GM18909 (cell line): Measurements from ENCODE around the gene ZNF488.

Experiments
- ATAC-seq: cut with Tn5 transposase; IDR thresholded peaks from one replicate; pipeline ENCODE4 v1.9.1; 2021; ENCODE audit warnings: mild to moderate bottlenecking; ENCODE audit not compliant: unreplicated experiment, poor library complexity

ZNF488 gene

DNA sequence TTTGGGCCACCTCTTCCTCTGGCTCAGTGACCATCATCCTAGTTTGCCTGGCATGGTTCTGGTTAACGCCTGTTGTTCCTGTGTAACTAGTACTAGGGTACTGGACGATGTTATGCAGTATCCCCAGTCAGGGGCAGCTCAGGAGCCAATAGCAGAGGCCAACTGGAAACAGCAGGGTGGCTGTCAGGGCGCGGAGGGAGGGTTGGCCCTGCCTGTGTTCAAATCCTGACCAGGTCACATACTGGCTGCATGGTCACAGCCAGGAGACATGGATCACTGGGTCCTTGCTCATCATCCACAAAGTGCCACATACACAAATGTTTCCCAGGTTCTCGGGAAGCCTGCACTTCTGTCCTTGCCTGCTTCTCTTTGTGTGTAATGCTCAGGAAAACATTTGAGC lies 48.2 kb downstream of the ZNF488 start:
- no peak for ATAC-seq

DNA sequence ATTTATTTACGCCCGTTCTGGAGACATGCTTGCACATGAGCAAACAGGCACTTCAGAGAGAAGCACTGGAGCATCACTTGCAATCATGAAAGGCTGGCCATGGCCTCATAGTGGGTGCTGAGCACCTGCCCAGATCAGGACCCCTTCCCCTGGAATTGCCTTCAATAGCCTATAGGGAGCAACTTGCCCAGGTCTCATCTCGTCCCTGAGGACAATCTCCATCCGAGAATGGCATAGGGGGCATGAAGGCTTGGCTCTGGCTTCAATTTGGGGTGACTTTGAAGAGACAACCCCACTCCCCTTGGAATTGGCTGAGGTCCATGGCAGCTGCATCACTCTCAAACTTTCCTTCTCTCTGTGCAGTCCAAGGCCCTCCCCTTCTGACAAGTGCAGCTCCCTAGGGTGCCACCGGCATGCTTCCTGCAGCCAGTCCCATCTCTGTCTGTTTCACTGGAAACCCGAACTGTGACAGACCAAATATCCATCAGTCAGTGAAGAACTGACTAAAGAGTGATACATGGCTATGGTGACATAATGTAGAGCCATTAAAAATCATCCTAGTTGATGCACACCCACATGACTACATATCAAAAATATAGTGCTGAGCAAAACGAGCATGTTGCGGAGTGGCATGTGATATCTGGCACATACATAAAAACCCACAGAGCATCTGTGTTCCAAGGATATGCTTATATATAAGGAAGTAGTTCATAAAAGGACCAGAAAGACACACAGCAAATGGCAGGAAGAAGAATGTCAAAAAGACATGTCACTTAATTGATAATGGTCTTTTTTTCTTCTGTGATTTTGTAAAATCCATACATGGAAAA lies 49.4 kb downstream of the ZNF488 start:
- no peak for ATAC-seq

DNA sequence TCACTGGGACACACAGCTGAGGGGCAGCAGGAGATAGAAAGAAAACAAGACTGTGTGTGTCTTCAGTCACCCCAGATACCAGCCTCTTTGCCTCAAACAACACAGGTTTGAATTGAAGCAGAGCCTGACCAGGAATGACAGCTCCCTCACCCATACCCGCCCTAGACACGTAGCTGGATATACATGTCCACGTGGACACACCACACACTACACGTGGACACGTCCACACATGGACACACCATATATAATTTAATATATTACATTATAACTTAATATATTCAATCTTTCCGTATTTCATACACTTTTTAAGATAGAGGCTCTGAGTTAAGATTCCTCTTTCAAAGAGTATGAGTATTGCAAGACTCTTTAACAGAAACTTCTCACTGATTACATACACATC lies 50.6 kb downstream of the ZNF488 start:
- no peak for ATAC-seq

DNA sequence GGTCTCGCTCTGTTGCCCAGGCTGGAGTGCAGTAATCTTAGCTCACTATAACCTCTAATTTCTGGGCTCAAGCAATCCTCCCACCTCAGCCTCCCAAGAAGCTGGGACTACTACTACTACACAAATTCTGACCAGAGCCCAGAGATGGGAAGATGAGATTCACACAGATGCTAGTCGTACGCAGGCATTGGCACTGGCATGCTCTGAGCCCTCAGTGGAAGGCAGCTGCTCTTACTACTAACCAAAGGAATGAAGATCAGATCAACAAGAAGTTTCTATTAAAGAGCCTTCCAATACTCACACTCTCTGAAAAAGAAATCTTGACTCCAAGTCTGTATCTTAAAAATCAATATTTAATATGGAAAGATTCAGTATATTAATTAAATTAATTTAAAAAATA lies 51.1 kb downstream of the ZNF488 start:
- ATAC-seq: no peak

DNA sequence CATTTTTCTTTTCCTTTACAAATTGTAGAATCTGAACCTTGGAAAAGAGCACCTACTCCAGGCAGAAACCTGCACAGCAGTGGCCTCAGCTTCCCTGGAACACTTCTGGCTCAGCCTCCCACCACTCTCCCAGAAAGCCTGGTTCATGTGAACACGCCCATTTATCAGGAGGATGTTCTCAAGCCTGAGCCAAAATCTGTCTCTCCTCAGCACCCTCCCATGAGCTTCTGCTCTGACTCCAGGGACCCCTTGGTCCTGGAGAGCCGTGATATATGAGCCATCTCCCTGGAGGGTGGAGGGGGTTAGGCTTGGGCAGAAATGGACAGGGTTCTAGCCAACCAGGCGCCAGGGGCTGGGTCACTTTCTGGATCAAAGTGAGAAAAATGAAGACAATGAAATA lies 51.7 kb downstream of the ZNF488 start:
- no peak for ATAC-seq

DNA sequence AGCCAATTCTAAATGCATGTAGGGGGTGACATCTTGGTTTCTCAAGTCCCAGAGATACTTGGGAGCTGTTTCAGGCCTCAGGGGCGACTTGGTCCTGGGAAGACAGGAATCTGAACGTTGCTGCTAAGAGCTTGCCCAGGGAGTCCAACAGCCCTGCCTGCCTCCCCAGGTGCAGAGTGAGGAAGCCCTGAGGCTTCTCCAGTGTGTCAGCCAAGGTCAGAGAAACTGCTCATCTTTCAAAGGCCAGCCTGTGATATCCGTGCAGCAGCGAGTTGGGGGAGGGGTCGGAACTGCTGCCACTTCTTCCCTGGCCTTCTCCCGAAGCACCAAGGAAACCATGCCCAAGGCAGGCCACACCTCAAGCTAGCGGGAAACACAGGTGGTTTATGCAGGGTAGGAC lies 52.1 kb downstream of the ZNF488 start:
- ATAC-seq: no peak

DNA sequence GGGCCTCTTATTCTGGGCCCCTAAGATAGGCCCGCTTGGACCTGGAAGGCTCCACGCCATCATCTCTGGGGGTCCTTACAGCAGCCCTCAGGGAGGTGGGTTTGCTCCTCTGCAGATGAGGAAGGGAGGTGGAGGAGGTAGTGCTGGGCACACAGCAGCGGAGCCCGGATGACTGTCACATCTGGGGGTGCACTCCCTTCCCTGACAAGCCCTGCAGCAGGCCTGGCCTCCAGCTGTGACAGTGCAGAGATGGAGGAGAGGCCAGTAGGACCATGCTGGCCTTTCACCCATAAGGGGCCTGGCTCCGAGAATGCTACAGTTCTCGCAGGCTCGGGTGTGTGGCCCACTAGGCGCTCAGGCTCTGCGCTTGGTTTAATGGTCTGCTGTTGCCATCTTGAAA lies 52.6 kb downstream of the ZNF488 start:
- ATAC-seq: no peak

DNA sequence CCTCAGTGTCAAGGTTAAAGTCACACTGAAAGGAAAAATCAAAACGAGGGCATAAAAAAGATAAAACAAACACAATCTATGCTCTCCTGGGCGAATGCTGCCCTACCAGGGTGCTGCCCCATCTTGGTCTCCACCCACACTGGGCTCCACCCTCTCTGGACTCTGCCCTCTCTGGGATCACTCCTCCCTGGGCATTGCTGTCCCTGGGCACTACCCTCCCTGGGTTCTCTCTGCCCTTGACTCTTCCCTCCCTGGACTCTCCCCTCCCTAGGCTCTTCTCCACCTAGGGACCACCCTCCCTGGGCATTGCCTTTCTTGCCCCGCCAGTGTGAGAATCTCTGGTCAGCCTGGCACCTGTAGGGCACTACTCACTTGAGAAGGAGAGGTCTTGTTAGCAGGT lies 53.3 kb downstream of the ZNF488 start:
- ATAC-seq: no peak

DNA sequence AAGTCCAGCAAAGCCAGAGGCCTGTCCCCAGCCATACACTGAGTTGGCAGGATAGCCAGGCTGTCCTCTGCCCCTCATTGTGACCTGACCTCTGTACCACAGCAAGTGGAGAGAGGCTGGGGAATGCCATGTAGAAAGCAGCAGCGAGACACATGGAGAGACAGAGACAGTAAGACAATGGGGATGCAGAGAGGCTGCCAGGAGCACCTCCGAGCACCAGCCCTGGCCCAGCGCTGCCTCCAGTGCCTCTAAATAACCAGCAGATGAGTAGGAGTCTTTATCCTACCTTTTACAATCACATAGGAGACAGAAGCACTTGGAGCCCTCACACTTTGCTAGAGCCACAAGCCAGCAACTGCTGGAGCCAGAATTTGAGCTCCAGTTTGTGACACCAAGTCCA lies 53.7 kb downstream of the ZNF488 start:
- ATAC-seq: no peak

DNA sequence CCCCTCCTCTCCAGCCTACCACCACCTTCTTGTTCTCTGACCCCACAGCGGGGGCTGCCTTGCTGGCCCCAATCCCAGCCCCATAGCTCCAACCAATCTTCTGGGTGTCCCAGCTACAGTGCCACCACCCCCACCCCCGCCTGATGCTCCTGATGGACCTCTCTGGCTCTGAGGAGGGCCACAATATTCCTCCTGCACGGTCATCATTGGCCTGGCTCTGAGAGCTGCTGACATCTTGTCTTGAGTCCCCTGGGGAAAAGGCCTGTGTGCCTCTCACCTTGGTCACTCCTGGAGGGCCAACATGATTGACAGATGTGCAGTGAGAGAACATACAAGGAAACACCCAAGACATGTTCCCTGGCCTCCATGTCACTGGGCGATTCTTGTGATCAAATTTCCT lies 54.2 kb downstream of the ZNF488 start:
- ATAC-seq: no peak

DNA sequence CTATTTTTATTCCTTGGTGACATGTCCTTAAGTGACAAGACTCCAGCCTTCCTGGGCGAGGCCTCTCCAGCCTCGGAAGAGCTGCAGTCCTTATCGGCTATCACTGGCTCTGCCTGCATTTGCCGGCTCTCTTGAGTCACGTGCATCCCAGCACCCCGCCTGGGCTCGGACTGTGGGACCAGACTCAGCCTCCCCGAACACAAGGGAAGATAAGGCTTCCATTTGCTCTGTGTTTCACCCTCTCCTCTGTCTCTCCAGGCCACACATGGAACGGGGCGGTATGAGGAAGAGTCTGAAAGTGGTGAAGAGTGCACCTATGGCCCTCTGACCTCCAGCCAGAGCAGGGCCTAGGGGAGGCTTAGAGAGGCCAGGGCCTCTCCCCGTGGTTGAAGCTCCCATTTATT lies 57.2 kb downstream of the ZNF488 start:
- ATAC-seq: no peak

DNA sequence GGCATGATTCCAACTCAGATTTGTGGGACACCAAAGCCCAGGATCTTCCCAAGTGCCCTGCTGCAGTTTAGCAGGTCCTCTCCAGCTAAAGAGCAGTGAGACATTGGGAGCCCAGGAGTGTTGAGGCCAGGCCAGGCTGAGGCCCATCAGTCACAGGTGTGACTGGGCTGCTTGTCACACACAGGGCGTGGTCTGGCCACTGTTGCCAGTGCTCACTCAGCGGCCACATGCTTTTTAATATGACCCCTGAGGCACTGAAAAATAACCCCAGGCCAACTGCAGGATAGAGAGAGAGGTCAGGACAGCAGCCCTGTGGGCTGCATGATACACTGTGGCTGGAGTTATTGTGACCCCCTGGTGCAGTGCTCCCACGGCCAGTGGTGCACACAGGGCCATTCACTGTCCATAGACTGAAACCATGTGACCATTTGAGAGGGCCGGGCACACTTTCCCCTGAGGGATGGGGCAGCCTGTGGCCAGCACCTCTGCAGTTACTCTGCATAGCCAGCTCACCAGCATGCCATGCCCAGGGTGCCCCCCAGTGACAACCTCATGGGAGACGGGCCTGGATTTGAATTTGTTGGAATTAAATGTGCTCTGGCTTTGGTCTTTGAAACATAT lies 57.7 kb downstream of the ZNF488 start:
- no peak for ATAC-seq

DNA sequence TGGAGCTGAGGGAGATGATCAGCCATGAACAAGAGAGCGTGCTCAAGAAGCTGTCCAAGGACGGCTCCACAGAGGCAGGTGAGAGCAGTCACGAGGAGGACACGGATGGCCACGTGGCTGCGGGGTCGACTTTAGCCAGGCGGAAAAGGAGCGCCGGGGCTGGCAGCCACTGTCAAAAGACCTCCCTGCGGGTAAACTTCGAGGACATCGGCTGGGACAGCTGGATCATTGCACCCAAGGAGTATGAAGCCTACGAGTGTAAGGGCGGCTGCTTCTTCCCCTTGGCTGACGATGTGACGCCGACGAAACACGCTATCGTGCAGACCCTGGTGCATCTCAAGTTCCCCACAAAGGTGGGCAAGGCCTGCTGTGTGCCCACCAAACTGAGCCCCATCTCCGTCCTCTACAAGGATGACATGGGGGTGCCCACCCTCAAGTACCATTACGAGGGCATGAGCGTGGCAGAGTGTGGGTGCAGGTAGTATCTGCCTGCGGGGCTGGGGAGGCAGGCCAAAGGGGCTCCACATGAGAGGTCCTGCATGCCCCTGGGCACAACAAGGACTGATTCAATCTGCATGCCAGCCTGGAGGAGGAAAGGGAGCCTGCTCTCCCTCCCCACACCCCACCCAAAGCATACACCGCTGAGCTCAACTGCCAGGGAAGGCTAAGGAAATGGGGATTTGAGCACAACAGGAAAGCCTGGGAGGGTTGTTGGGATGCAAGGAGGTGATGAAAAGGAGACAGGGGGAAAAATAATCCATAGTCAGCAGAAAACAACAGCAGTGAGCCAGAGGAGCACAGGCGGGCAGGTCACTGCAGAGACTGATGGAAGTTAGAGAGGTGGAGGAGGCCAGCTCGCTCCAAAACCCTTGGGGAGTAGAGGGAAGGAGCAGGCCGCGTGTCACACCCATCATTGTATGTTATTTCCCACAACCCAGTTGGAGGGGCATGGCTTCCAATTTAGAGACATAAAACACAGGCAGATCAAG lies 58.5 kb downstream of the ZNF488 start:
- no peak for ATAC-seq

DNA sequence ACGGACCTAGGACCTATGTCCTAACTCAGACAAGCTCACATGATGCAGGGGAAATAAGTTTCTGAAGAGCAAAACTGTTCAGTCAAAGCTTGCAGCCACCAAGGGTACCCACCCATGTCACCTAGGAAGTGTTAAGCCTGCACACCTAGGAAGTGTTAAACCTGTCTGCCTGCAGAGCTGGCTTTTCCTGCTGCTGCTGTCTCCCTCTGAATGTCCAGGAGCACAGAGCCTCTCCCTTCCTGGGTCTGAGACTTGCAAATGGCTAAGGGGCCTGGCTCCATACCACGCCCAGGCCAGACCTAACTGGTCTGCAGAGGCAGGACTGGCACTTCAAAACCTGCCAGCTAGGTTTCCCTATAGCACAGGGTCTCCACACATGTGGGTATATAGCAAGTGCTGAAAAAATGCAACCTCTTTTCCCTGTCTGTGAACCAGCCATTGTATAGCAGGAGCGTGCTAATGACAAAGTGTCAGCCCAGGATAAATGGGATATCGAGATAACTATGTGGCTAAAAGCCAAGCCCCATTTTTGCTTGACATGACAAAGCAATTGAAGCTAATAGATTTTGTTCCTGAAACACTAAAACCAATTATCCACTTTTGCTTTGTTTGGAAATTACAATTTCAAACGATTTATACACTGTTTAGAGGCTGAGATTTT lies 60.3 kb downstream of the ZNF488 start:
- ATAC-seq: no peak

DNA sequence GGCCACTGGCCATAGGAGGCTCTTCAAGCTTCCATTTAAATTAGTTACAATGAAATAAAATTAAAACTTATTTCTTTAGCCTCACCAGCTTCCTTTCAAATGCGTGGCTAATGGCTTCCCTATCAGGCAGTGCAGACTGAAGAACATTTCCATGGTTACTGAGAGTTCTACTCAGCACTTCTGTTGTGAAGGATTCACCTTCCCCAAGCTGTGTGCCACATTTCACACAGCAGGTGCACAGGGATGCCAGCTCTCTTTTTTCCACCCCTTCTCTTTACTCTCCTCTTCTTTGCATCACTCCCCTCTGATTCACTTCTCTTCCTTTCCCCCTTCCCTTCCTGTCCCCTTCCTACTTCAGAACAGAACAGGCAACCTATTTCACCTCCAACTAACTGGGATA lies 61.0 kb downstream of the ZNF488 start:
- ATAC-seq: no peak

DNA sequence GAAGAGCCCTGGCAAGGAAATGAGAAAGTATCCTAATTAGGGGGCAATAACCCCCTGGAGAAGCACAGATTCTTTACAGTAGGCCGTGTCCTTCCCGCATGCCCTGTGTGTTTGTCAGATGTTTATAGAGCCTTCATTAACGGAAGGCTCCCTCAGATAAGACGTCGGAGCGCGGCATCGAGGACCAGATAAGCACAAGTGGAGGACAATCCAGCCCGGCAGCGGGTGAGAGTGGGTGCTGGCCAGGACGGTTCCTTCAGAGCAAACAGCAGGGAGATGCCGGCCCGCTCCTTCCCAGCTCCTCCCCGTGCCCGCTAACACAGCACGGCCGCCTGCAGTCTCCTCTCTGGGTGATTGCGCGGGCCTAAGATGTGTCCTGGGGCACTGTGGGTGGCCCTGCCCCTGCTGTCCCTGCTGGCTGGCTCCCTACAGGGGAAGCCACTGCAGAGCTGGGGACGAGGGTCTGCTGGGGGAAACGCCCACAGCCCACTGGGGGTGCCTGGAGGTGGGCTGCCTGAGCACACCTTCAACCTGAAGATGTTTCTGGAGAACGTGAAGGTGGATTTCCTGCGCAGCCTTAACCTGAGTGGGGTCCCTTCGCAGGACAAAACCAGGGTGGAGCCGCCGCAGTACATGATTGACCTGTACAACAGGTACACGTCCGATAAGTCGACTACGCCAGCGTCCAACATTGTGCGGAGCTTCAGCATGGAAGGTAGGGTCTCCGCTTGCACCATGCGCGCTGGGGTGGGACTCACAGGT lies 61.6 kb downstream of the ZNF488 start, which contains the start of gene GDF2:
Gene GDF2, plus strand, starts transcription at position 155 of the 762 bp plus-strand sequence. Its CDS starts 215 bp downstream, at position 370.
- no peak for ATAC-seq

DNA sequence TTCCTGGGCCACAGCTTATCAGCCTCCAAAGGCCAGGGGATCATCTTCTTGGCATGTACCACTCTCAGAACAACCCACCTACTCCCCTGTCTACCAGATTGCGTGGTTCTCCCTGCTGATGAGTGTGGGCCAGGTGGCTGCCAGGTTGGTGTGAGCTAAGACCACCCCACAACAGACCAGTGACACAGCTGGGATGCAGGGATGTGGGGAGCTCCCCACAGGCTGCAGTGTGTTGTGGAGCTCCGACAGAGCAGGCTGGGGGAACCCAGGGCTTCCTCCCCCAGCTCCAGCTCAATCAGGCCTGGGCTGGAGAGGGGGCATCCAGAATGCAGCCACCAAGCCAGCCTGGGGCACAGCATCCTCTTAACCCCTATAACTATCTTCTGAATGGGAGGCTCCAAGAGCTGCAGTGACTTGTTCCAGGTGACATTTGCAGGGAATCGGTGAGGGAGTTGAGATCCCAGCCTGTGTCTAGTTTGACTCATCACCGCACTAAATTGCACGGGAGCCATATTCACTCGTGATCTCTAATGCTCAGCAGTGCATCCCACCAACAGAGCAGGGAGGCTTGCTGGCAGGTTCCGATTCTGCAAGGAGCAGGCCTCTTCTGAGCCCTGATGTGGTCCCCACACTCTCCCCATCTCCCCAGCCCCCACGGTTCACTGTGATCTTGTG lies 62.4 kb downstream of the ZNF488 start:
- ATAC-seq: no peak

DNA sequence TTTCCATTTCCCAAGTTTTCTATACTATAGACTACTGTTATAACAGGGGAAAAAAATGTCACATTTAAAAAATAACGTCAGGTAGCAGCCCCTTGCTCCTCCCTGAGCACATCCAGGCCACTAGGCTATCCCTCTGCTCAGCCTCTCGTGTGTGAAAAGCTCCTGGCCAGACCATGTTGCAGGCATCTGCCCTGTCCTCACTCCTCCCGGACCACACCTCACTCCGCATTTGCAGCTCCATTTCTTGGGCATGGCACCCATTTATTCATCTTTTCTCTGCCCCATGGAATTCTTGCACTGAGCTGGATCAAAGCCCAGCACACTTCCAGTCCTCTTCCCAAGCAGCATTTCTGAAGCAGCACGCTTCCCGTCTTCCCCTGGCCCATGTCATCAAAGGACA lies 63.3 kb downstream of the ZNF488 start:
- no peak for ATAC-seq

DNA sequence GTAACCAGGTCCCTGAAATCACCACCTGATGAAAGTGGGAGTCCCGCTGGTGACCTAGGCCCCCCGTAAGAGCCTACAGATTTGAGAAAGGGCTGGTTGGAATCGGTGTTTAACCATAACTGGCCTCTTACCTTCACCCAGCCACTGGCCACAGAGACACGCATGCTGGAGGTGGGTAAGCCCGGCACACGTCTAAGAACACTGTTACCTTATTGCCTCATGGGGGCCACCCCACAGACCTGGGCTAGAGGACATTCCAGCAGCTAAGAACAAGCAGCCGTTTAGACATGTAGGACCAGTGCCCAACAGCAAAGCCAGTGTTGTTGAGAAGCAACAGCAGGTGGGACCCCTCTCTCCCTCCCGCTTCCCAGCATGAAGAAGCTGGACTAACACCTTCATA lies 64.3 kb downstream of the ZNF488 start:
- no peak for ATAC-seq
